Small intestine (tissue), 7 donors: Measurements from ENCODE around the gene SPRING1. TPM values are rescaled to one million over a fixed set of nuclear protein-coding genes. Genes with fewer than 3 reads are reported as not detected.

ENCODE experiments used
- DNase-seq, 2 donors: peaks; one replicate each; pipeline versions ENCODE4 v3.0.0 to v3.0.0-alpha.2; 2013
- FAIRE-seq: peaks from 2 replicates; lab custom pipeline; 2012; peaks lifted over from hg19 to GRCh38; lab: Jason Lieb, UNC
- H3K27ac ChIP-seq, 3 donors: one replicate each; pipeline ENCODE4 v1.5.1; 2013; ENCODE audit warnings: low read length in 2 of 3, mild to moderate bottlenecking in 2 of 3, control low read depth in 1 of 3, inconsistent platforms in 1 of 3, low read depth in 1 of 3, moderate library complexity in 1 of 3
- H3K27me3 ChIP-seq, 3 donors: one replicate each; pipeline ENCODE4 v1.6.1; 2013; ENCODE audit warnings: low read length in 3 of 3, inconsistent platforms in 1 of 3; ENCODE audit not compliant: control insufficient read depth in 3 of 3, insufficient read depth in 3 of 3
- H3K36me3 ChIP-seq, 3 donors: one replicate each; pipeline ENCODE4 v1.6.1; 2013; ENCODE audit warnings: low read length in 3 of 3, inconsistent platforms in 1 of 3, low read depth in 1 of 3, mild to moderate bottlenecking in 1 of 3, moderate library complexity in 1 of 3; ENCODE audit not compliant: control insufficient read depth in 3 of 3, insufficient read depth in 2 of 3
- H3K4me1 ChIP-seq, 3 donors: one replicate each; pipeline ENCODE4 v1.6.1; 2013; ENCODE audit warnings: low read length in 2 of 3, inconsistent platforms in 1 of 3, low read depth in 1 of 3, mild to moderate bottlenecking in 1 of 3, moderate library complexity in 1 of 3; ENCODE audit not compliant: control insufficient read depth in 3 of 3, insufficient read depth in 2 of 3
- H3K4me3 ChIP-seq, 3 donors: one replicate each; pipeline ENCODE4 v1.5.1; 2013; ENCODE audit warnings: low read length in 3 of 3, control low read depth in 1 of 3, inconsistent platforms in 1 of 3, low read depth in 1 of 3, mild to moderate bottlenecking in 1 of 3, moderate library complexity in 1 of 3
- H3K9me3 ChIP-seq, 2 donors: one replicate each; pipeline ENCODE4 v1.6.1; 2013; ENCODE audit warnings: low read depth in 1 of 2, low read length in 1 of 2; ENCODE audit not compliant: control insufficient read depth in 2 of 2, insufficient read depth in 1 of 2
- WGBS, 3 donors: extraction: QIAGEN DNeasy Blood & Tissue Kit; methylation state at CpG; one replicate each; pipeline ENCODE4 v1.1.7; 2013; 5-methylcytosine and 5-hydroxymethylcytosine counted together
- polyA plus RNA-seq, 4 donors: library from polyadenylated mRNA; stranded (reverse) in 3 of 4; unstranded in 1 of 4; fragments of 200-250 nt in 3 of 4; fragments of 120-200 nt in 1 of 4; gene quantifications; one replicate each; pipeline versions ENCODE4 v1.2.1 to v1.2.3, GENCODE V29; 2013
- donor health status: healthy with polysubstance abuse.
- donor health status: control.
- donor health status: control.
- donor health status: Bipolar disorder and iron deficiency.
- donor health status: healthy.

SPRING1 gene
- polyA plus RNA-seq, 4 donors, result 10.3 to 44.8 (median 16.4) TPM

GRCh38 chr12:116691205-116691604 is 46.7 kb downstream of the SPRING1 start:
- Histone ChIP-seq H3K4me1 (peaks cover 0 to 15% (median 2%) of the 10 kb centered on the region in 3 donors), H3K36me3 (no peaks in the 10 kb centered on the region), H3K9me3 (no peaks in the 10 kb centered on the region), H3K4me3 (no peak overlapping the region), H3K27ac (no peak overlapping the region), H3K27me3 (peaks cover 0 to 13% (median 2%) of the 10 kb centered on the region in 3 donors)
- no peak for DNase-seq
- no peak for FAIRE-seq
- whole genome bisulfite sequencing, 3 donors, result 91 to 96% (median 94%) methylated on average over 7 of the region's 7 CpGs

- peaks cover 0 to 13% (median 2%) of the 10 kb centered on the region in 3 donors for H3K27me3 ChIP-seq
- 70 to 73% (median 73%) methylated on average over 8 of the region's 8 CpGs for WGBS, 3 donors
- no peaks in the 10 kb centered on the region for H3K9me3 ChIP-seq
- DNase-seq (no peak), FAIRE-seq (no peak)
- no peak overlapping the region for H3K4me3 ChIP-seq
- peaks cover 0 to 15% (median 2%) of the 10 kb centered on the region in 3 donors for H3K4me1 ChIP-seq
- H3K27ac ChIP-seq, result no peak overlapping the region
- no peaks in the 10 kb centered on the region for H3K36me3 ChIP-seq
Observed at GRCh38 chr12:116689979-116690744, 47.7 kb downstream of the SPRING1 start.

- H3K9me3 ChIP-seq, result no peaks in the 10 kb centered on the region
- WGBS, 3 donors, result 63 to 73% (median 70%) methylated on average over 5 of the region's 5 CpGs
- FAIRE-seq, result no peak
Observed at GRCh38 chr12:116689521-116689920, 48.3 kb downstream of the SPRING1 start.

More at GRCh38 chr12:116689521-116689920, 48.3 kb downstream of the SPRING1 start:
- Histone ChIP-seq H3K4me1 (peaks cover 0 to 14% (median 2%) of the 10 kb centered on the region in 3 donors), H3K27me3 (peaks cover 0 to 9% (median 2%) of the 10 kb centered on the region in 3 donors), H3K27ac (no peak overlapping the region), H3K4me3 (no peak overlapping the region), H3K36me3 (no peaks in the 10 kb centered on the region)
- DNase-seq, result no peak

Other genes starting within 250 kb of the SPRING1 start
- 1 to 10 TPM; 1.1 to 2.7 (median 2.0) TPM for gene MAP1LC3B2, start 178.7 kb downstream of the SPRING1 start, polyA plus RNA-seq
- gene RNFT2, start 246 bp upstream of the SPRING1 start, polyA plus RNA-seq, result 1 to 10 TPM in 2 of 4 donors, under 1 TPM in 2; 0.45 to 2.4 (median 1.0) TPM
- gene HRK, start 143.4 kb upstream of the SPRING1 start, polyA plus RNA-seq, result under 1 TPM in 2 of 4 donors, not detected in 2; 0.06 TPM
- gene FBXW8, start 172.9 kb upstream of the SPRING1 start, polyA plus RNA-seq, result 10 to 100 TPM in 1 of 4 donors, 1 to 10 TPM in 3; 1.1 to 13.1 (median 3.5) TPM